NCI-H1048 (cell line): ENCODE measurements around the gene FREM1.
"Not testable (repeated sequence)": the region's sequence is repeated elsewhere in the genome, so short reads cannot be mapped to it uniquely, and the experiment has no call there.

Experiments used
- DNase-seq: peaks from one replicate; lab custom pipeline; 2025; lab: John Stamatoyannopoulos, UW

Gene FREM1, protein sequence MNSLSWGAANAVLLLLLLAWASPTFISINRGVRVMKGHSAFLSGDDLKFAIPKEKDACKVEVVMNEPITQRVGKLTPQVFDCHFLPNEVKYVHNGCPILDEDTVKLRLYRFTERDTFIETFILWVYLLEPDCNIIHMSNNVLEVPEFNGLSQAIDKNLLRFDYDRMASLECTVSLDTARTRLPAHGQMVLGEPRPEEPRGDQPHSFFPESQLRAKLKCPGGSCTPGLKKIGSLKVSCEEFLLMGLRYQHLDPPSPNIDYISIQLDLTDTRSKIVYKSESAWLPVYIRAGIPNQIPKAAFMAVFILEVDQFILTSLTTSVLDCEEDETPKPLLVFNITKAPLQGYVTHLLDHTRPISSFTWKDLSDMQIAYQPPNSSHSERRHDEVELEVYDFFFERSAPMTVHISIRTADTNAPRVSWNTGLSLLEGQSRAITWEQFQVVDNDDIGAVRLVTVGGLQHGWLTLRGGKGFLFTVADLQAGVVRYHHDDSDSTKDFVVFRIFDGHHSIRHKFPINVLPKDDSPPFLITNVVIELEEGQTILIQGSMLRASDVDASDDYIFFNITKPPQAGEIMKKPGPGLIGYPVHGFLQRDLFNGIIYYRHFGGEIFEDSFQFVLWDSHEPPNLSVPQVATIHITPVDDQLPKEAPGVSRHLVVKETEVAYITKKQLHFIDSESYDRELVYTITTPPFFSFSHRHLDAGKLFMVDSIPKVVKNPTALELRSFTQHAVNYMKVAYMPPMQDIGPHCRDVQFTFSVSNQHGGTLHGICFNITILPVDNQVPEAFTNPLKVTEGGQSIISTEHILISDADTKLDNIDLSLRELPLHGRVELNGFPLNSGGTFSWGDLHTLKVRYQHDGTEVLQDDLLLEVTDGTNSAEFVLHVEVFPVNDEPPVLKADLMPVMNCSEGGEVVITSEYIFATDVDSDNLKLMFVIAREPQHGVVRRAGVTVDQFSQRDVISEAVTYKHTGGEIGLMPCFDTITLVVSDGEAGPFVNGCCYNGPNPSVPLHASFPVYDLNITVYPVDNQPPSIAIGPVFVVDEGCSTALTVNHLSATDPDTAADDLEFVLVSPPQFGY (N-terminal part only)

DNA sequence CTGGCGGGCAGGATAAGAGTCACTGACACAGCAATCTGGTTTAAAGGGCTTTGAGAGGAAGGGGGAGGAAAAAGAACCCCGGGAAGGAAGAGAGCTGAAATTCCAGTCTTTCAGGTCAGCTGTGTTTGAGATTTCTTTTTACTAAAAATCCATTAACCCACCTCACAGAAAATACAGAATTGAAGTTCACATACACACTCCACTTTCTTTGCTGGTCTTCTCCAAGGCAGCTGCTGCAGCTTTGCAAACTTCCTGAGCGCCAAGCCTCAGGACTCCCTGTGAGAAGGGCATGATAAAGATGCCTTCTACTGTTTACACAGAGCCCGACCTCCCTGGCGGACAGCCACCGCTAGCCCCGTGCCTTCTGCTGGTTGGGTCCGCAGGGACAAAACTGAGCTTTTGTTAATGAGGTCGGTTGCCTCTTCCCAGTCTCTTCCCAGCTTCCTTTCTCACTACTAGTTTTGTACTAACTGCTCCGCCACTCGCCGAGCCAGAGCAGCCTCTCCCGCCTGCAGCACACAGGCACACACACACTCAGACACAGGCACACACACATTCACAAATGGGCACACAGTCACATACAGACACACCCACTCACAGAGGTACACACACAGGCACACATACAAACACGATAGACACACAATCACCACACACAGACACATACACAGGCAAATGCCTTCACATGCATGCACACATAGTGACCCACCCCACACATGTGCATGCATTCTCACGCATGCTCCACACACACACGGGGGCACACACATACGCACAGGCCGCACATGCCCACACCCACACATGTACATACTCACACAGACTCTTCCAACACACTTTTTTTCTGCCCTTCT, at the start of gene FREM1:
Gene FREM1 (minus strand): TSS at position 468 of the 845 bp plus-strand sequence. CDS start 41,451 bp downstream, outside the sequence.
- DNase-seq = no peak

DNA sequence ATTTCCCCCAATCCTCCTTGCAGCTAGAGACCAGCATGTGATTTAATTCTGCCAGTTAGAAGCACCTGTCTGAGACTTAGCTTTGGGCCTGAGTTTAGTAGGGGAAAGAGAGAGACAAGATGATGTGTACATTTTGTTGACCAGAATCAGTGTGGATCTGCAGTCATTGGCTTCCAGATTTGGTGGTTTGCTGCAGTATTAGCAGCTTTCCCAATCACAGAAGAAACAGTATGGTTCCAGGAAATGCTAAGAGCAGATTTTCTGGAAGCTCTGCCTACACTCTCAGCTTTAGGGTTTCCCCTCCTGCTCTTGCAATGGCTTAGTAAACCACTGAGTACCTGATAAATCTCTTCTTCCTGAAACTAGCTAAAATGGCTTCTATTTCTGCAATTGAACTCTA, 48.8 kb upstream of the FREM1 start:
- DNase-seq = no peak

DNA sequence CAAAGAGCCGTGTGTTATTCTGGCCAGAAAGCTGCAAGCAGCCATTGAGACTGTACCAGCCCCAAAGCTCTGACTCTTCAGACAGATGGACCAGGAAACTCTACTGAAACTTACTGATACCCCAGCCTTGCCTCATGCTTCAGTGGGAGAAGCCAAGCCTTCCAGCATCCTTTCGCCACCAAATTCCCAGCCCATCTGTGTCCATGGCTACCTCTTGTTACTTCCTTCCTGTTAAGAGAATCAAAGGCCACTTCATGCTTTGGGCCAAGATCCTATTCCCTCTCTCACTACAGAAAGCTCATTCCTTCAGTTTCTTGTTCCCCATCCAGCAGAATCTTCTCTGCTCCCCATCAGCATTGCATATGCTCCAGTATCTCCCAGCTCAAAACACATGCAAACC, 46.9 kb upstream of the FREM1 start:
- DNase-seq = no peak

- no peak for DNase-seq
These were observed 46.0 kb upstream of the FREM1 start for GRCh38 chr9:14956208-14956607.

- DNase-seq = no peak
These were observed 35.1 kb upstream of the FREM1 start for GRCh38 chr9:14945351-14945750.

- DNase-seq = no peak
These were observed 31.5 kb upstream of the FREM1 start for GRCh38 chr9:14941501-14942405.

DNA sequence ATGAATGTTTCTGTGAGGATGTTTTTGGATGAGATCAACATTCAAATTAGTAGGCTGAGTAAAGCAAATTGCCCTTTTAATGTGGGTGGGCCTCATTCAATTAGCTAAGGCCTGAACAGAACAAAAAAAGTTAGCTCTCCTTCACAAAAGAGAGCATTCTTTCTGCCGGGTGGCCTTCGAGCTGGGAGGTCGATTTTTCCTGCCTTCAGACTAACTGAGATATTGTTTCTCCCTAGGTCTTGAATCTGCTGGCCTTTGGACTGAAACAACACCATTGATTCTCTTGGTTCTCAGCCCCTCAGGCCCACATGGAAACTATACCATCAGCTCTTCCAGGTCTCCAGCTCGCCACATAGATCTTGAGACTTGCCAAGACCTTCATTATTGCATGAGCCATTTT, 29.1 kb upstream of the FREM1 start:
- no peak for DNase-seq

GRCh38 chr9:14937216-14937615, 27.0 kb upstream of the FREM1 start:
- DNase-seq = no peak

- no peak for DNase-seq
These were observed 26.3 kb upstream of the FREM1 start for GRCh38 chr9:14936491-14936890.

DNA sequence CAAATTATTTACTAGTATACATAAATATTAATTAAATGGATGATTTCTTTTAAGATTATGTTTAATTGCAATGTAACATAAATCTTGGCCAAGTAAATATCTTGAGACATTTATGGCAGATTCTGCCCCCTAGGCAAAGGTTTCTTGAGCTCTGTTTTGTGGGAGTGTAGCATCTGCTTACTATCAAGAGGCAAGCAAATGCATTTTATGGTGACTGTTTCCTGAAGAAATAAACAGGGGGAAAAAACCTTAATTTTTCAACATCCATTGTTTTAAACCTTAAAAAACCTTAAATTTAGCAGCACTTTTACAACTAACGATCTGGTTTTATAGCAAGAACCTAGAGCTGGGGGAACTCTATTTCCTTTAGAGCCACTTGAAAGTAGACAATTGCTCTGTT, 25.7 kb upstream of the FREM1 start:
- DNase-seq = no peak

- DNase-seq = no peak
These were observed 25.0 kb upstream of the FREM1 start for GRCh38 chr9:14935106-14935751.

GRCh38 chr9:14932641-14933040, 22.4 kb upstream of the FREM1 start:
- DNase-seq = no peak

GRCh38 chr9:14932231-14932630, 22.0 kb upstream of the FREM1 start:
- no peak for DNase-seq

DNA sequence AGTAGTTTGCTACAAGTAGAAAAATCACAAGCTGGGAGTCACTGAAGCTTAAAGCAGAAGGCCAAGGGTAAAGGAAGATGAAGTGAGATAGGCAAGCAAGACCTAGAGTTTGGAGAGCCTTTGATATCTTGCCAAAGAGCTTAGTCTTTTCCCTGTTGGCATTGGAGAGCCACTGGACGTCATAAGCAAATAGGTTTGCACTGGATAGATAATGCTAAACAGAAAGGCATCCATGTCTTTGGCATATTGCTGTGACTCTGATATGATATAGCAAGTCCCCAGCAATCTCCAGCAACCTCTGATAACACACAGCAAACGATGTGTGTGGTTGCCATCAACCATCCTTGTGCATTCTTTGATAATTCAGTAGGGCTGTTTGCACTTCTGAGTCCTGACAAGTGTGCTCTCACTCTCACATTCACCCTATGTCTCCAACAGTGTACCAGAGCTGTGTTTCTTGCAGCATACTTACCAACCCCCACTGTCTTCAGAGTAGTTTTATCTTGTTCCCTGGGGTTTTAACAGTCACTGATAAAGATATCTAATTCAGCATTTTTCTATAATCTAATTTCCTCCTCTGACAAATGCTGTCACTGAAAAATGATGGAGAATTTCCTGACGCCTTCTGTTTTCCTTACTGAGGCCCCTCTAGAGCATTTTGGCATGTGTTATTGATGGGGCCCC, 16.9 kb upstream of the FREM1 start:
- DNase-seq = no peak

DNA sequence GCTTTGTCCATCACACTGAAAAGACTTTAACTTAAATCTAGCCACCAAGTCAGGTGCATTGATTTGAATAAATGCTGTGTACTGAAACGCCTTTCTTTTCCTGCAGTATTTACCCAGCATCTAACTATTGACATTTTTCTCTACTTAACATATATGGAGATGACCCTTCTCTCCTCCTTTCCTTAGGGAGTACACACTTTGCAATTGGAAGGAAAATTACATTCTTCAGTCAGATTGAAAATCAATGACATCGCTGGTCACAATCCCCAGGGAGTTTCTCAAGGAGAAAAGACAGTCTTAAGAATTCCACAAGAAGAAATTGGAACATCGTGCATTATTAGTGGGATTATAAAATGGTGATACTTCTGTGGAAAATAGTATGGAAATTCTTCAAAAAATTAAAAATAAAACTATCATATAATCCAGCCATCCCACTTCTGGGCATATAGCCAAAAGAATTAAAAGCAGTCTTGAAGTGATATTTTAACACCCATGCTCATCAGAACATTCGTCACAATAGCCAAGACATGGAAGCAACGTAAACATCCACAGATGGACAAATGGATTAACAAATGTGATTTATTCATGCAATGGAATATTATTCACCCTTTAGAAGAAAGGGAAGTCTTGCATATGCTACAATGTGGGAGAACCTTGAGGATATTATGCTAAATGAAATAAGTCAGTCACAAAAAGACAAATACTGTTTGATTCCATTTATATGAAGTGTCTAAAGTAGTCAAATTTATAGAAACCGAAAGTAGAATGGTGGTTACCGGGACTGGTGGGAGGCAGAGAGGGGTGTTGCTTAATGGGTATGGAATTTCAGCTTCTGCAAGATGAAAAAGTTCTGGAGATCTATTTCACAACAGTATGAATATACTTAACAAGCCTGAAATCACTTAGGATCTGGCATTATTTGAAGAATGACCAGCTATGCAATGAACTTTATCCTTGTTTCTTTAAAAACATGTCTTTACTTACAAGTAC, 14.3 kb upstream of the FREM1 start:
- no peak for DNase-seq

GRCh38 chr9:14923701-14924100, 13.5 kb upstream of the FREM1 start:
- DNase-seq = no peak

- not testable (repeated sequence) for DNase-seq
These were observed 10.6 kb upstream of the FREM1 start for GRCh38 chr9:14920805-14921204.

DNA sequence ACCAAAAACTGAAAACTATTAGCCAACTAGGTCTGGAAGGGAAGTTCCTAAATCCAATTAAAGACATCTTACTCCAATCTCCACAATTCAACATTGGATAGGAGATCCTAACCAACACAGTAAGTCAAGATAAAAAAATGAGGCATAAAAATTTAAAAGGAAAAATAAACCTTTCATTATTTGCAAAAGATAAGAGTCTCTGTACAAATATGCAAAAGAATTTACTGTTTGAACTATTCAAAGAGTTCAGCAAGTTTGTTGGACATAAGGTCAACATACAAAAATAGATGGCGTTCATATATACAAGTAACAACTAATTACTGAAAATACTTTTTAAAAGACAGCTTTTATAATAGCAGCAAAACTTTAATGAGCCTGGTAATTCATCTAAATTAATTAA, 3.1 kb upstream of the FREM1 start:
- DNase-seq = no peak
